ENCODE measurements around the gene LRRN2.

Gene LRRN2

DNA sequence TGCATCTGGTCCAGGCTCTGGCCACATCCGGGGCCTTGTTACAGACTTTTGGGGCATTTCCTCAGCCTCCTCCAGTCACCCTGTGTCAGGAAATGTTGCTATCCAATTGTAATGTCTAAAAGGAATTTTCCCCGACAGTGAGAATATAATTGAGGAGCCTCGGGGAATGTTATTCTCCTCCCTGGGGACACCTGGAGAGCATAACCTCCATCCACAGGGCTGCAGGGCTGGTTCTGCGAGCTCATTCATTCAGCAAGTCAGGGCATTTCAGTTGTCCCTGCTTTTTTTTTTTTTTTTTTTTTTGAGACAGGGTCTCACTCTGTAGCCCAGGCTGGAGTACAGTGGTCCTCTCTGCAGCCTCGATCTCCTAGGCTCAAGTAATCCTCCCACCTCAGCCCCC is 96.7 kb downstream of the LRRN2 start:
- Histone ChIP-seq H3K4me3 (ENCODE audit: low read length) (no peak overlapping the region), H3K27ac (ENCODE audit: low read length) (no peak overlapping the region), H3K27me3 (ENCODE audit: control insufficient read depth, insufficient read depth, low read length) (no peaks in the 10 kb centered on the region), H3K9me3 (ENCODE audit: control insufficient read depth, insufficient read depth, low read length) (no peaks in the 10 kb centered on the region), H3K4me1 (ENCODE audit: control insufficient read depth, insufficient read depth, low read length) (peaks cover 4% of the 10 kb centered on the region; the same call in 1 of the 2 replicates), H3K36me3 (ENCODE audit: control insufficient read depth, insufficient read depth, low read length) (no peaks in the 10 kb centered on the region)
- no CpG with 5 or more reads among the region's 5 CpGs for WGBS (ENCODE audit: insufficient coverage, insufficient read length)
- no peak for DNase-seq (ENCODE audit: low read depth, low spot score)

DNA sequence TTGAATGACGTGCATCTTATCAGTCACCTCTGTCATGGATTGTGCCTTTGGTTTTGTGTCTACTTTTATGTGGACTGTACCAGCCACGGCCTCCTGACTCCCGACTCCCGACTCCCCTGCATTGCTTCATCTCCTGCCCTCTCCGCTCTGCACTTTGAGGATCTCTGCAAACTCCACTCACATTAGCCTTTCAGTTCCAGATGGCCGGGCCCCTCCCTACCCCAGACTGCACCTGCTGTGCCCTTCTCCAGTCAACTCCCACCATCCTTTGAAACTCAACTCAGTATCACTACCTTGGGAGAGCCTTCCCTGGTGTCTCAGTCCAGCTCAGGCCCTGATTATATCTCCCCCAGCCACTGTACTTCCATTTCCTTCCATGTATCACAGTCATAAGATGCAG is 97.9 kb downstream of the LRRN2 start:
- Histone ChIP-seq H3K4me1 (ENCODE audit: control insufficient read depth, insufficient read depth, low read length) (peaks cover 4% of the 10 kb centered on the region; the same call in 1 of the 2 replicates), H3K9me3 (ENCODE audit: control insufficient read depth, insufficient read depth, low read length) (no peaks in the 10 kb centered on the region), H3K4me3 (ENCODE audit: low read length) (no peak overlapping the region), H3K36me3 (ENCODE audit: control insufficient read depth, insufficient read depth, low read length) (no peaks in the 10 kb centered on the region), H3K27ac (ENCODE audit: low read length) (no peak overlapping the region), H3K27me3 (ENCODE audit: control insufficient read depth, insufficient read depth, low read length) (no peaks in the 10 kb centered on the region)
- no peak for DNase-seq (ENCODE audit: low read depth, low spot score)
- WGBS (ENCODE audit: insufficient coverage, insufficient read length) = no CpG with 5 or more reads among the region's 6 CpGs

GRCh38 chr1:204584699-204585372 is 100.7 kb downstream of the LRRN2 start:
- no CpG with 5 or more reads among the region's 11 CpGs for WGBS (ENCODE audit: insufficient coverage, insufficient read length)
- Histone ChIP-seq H3K4me1 (ENCODE audit: control insufficient read depth, insufficient read depth, low read length) (peaks cover 7% of the 10 kb centered on the region; the same call in 1 of the 2 replicates), H3K4me3 (ENCODE audit: low read length) (no peak overlapping the region), H3K27ac (ENCODE audit: low read length) (no peak overlapping the region), H3K9me3 (ENCODE audit: control insufficient read depth, insufficient read depth, low read length) (no peaks in the 10 kb centered on the region), H3K27me3 (ENCODE audit: control insufficient read depth, insufficient read depth, low read length) (no peaks in the 10 kb centered on the region), H3K36me3 (ENCODE audit: control insufficient read depth, insufficient read depth, low read length) (no peaks in the 10 kb centered on the region)
- no peak for DNase-seq (ENCODE audit: low read depth, low spot score)

GRCh38 chr1:204583909-204584632 is 101.5 kb downstream of the LRRN2 start:
- WGBS (ENCODE audit: insufficient coverage, insufficient read length) = no CpG with 5 or more reads among the region's 4 CpGs
- peaks cover 9% of the 10 kb centered on the region; the same call in 1 of the 2 replicates for H3K4me1 ChIP-seq (ENCODE audit: control insufficient read depth, insufficient read depth, low read length)
- no peak for DNase-seq (ENCODE audit: low read depth, low spot score)
- H3K4me3 ChIP-seq (ENCODE audit: low read length) = no peak overlapping the region
- no peak overlapping the region for H3K27ac ChIP-seq (ENCODE audit: low read length)
- no peaks in the 10 kb centered on the region for H3K27me3 ChIP-seq (ENCODE audit: control insufficient read depth, insufficient read depth, low read length)
- H3K9me3 ChIP-seq (ENCODE audit: control insufficient read depth, insufficient read depth, low read length) = no peaks in the 10 kb centered on the region
- no peaks in the 10 kb centered on the region for H3K36me3 ChIP-seq (ENCODE audit: control insufficient read depth, insufficient read depth, low read length)

GRCh38 chr1:204581759-204582158 is 103.8 kb downstream of the LRRN2 start:
- Histone ChIP-seq H3K9me3 (ENCODE audit: control insufficient read depth, insufficient read depth, low read length) (no peaks in the 10 kb centered on the region), H3K4me3 (ENCODE audit: low read length) (no peak overlapping the region), H3K27me3 (ENCODE audit: control insufficient read depth, insufficient read depth, low read length) (no peaks in the 10 kb centered on the region), H3K27ac (ENCODE audit: low read length) (no peak overlapping the region), H3K36me3 (ENCODE audit: control insufficient read depth, insufficient read depth, low read length) (no peaks in the 10 kb centered on the region), H3K4me1 (ENCODE audit: control insufficient read depth, insufficient read depth, low read length) (peaks cover 13% of the 10 kb centered on the region; the same call in 1 of the 2 replicates)
- no CpG with 5 or more reads among the region's 3 CpGs for WGBS (ENCODE audit: insufficient coverage, insufficient read length)
- no peak for DNase-seq (ENCODE audit: low read depth, low spot score)

- no peaks in the 10 kb centered on the region for H3K36me3 ChIP-seq (ENCODE audit: control insufficient read depth, insufficient read depth, low read length)
- no peak overlapping the region for H3K27ac ChIP-seq (ENCODE audit: low read length)
- WGBS (ENCODE audit: insufficient coverage, insufficient read length) = no CpG with 5 or more reads among the region's 2 CpGs
- peaks cover 18% of the 10 kb centered on the region for H3K4me1 ChIP-seq (ENCODE audit: control insufficient read depth, insufficient read depth, low read length)
- DNase-seq (ENCODE audit: low read depth, low spot score) = no peak
- no peaks in the 10 kb centered on the region for H3K9me3 ChIP-seq (ENCODE audit: control insufficient read depth, insufficient read depth, low read length)
- no peak overlapping the region for H3K4me3 ChIP-seq (ENCODE audit: low read length)
- H3K27me3 ChIP-seq (ENCODE audit: control insufficient read depth, insufficient read depth, low read length) = no peaks in the 10 kb centered on the region
Observed at GRCh38 chr1:204580862-204581261, 104.7 kb downstream of the LRRN2 start.

DNA sequence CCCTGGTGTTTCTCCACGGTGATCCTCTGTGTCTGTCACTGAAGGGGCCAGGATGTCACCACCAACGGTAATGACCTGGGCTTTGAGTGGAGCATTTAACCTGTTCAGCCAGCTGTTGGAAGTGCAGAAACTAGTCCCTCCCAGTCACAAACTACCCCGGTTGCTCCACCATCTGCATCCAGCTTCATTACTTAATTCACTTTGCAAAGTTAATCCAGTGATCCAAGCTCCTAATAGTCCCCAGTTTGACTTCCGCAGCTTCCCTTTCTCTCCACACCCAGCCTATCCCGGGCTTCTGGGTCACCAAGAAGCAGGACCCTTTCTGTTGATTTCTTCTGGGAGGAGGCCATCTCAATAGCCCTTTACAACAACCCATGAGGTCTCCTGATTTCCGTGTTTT is 105.9 kb downstream of the LRRN2 start:
- Histone ChIP-seq H3K27ac (ENCODE audit: low read length) (no peak overlapping the region), H3K27me3 (ENCODE audit: control insufficient read depth, insufficient read depth, low read length) (no peaks in the 10 kb centered on the region), H3K4me3 (ENCODE audit: low read length) (no peak overlapping the region), H3K4me1 (ENCODE audit: control insufficient read depth, insufficient read depth, low read length) (peaks cover 23% of the 10 kb centered on the region), H3K36me3 (ENCODE audit: control insufficient read depth, insufficient read depth, low read length) (no peaks in the 10 kb centered on the region), H3K9me3 (ENCODE audit: control insufficient read depth, insufficient read depth, low read length) (no peaks in the 10 kb centered on the region)
- WGBS (ENCODE audit: insufficient coverage, insufficient read length) = no CpG with 5 or more reads among the region's 6 CpGs
- no peak for DNase-seq (ENCODE audit: low read depth, low spot score)

- no peak for DNase-seq (ENCODE audit: low read depth, low spot score)
- Histone ChIP-seq H3K36me3 (ENCODE audit: control insufficient read depth, insufficient read depth, low read length) (no peaks in the 10 kb centered on the region), H3K27ac (ENCODE audit: low read length) (no peak overlapping the region), H3K27me3 (ENCODE audit: control insufficient read depth, insufficient read depth, low read length) (no peaks in the 10 kb centered on the region), H3K4me3 (ENCODE audit: low read length) (no peak overlapping the region), H3K9me3 (ENCODE audit: control insufficient read depth, insufficient read depth, low read length) (no peaks in the 10 kb centered on the region), H3K4me1 (ENCODE audit: control insufficient read depth, insufficient read depth, low read length) (peaks cover 25% of the 10 kb centered on the region)
- no CpG with 5 or more reads among the region's 18 CpGs for WGBS (ENCODE audit: insufficient coverage, insufficient read length)
Observed at GRCh38 chr1:204578867-204579664, 106.5 kb downstream of the LRRN2 start.

DNA sequence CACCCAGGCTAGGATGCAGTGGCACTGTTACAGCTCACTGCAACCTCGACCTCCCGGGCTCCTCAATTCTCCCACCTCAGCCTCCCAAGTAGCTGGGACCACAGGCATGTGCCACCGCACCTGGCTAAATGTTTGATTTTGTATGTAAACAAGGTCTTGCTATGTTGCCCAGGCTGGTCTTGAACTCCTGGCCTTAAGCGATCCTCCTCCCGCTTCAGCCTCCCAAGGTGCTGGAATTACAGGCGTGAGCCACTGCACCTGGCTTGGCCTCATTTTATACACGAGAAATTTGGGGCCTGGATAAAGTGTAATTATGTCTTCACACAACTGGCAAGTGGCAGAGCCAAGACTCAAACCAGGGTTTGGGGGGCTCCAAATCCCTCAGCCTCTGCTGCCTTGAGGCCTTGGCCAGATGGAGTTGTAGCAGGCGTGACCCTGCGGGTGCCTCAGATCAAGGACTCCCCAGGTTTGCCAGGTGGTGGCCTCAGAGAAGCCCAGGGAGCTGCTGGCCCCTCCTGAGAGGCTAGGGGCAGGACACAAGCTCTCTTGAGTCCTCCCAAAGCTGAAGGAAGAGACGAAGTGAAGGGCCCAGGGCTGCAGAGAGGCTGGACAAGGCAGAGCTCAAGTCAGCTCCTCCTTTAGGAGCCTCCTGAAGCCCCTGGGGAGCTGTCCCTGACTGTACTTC is 107.6 kb downstream of the LRRN2 start:
- no CpG with 5 or more reads among the region's 10 CpGs for WGBS (ENCODE audit: insufficient coverage, insufficient read length)
- peaks cover 27% of the 10 kb centered on the region for H3K4me1 ChIP-seq (ENCODE audit: control insufficient read depth, insufficient read depth, low read length)

GRCh38 chr1:204576422-204576821 is 109.1 kb downstream of the LRRN2 start:
- H3K27ac ChIP-seq (ENCODE audit: low read length) = no peak overlapping the region
- no CpG with 5 or more reads among the region's 8 CpGs for WGBS (ENCODE audit: insufficient coverage, insufficient read length)
- no peaks in the 10 kb centered on the region; the same call in 1 of the 2 replicates for H3K27me3 ChIP-seq (ENCODE audit: control insufficient read depth, insufficient read depth, low read length)
- no peak for DNase-seq (ENCODE audit: low read depth, low spot score)
- H3K4me1 ChIP-seq (ENCODE audit: control insufficient read depth, insufficient read depth, low read length) = peaks cover 27% of the 10 kb centered on the region
- no peak overlapping the region for H3K4me3 ChIP-seq (ENCODE audit: low read length)
- no peaks in the 10 kb centered on the region for H3K36me3 ChIP-seq (ENCODE audit: control insufficient read depth, insufficient read depth, low read length)
- H3K9me3 ChIP-seq (ENCODE audit: control insufficient read depth, insufficient read depth, low read length) = no peaks in the 10 kb centered on the region

More for the DNA sequence above, 107.6 kb downstream of the LRRN2 start:
- H3K36me3 ChIP-seq (ENCODE audit: control insufficient read depth, insufficient read depth, low read length) = no peaks in the 10 kb centered on the region
- no peak overlapping the region for H3K4me3 ChIP-seq (ENCODE audit: low read length)
- no peak for DNase-seq (ENCODE audit: low read depth, low spot score)
- H3K27ac ChIP-seq (ENCODE audit: low read length) = no peak overlapping the region
- H3K27me3 ChIP-seq (ENCODE audit: control insufficient read depth, insufficient read depth, low read length) = no peaks in the 10 kb centered on the region
- no peaks in the 10 kb centered on the region for H3K9me3 ChIP-seq (ENCODE audit: control insufficient read depth, insufficient read depth, low read length)

Measured in iPS DF 6.9 (cell line).